Hepatocyte (in vitro differentiated cells): ENCODE data around the gene WDR1. TPM values are rescaled to one million over a fixed set of nuclear protein-coding genes. Genes with fewer than 3 reads are reported as not detected.

Experiments
- DNase-seq: peaks from one replicate; pipeline ENCODE4 v3.0.0-alpha.2; 2016; ENCODE audit warnings: low spot score
- H2AFZ ChIP-seq: fragments of 200-600 bp; sonication (generic); 2 replicates; pipeline ENCODE4 v1.6.0; 2016; ENCODE audit warnings: antibody characterized with exemption, mild to moderate bottlenecking
- H3K27ac ChIP-seq: fragments of 200-600 bp; sonication (generic); 2 replicates; pipeline ENCODE4 v1.5.1; 2016; ENCODE audit warnings: mild to moderate bottlenecking
- H3K27me3 ChIP-seq: fragments of 200-600 bp; sonication (generic); 2 replicates; pipeline ENCODE4 v1.6.1; 2016
- H3K36me3 ChIP-seq: fragments of 200-600 bp; sonication (generic); replicated peaks from 2 replicates; pipeline ENCODE4 v1.5.1; 2016; ENCODE audit warnings: low read depth; ENCODE audit not compliant: insufficient read depth
- H3K4me1 ChIP-seq: fragments of 200-600 bp; sonication (generic); 2 replicates; pipeline ENCODE4 v1.5.1; 2016; ENCODE audit warnings: mild to moderate bottlenecking, moderate library complexity; ENCODE audit not compliant: insufficient read depth
- H3K4me2 ChIP-seq: fragments of 200-600 bp; sonication (generic); 2 replicates; pipeline ENCODE4 v1.6.0; 2016
- H3K4me3 ChIP-seq: fragments of 200-600 bp; sonication (generic); 2 replicates; pipeline ENCODE4 v1.5.1; 2016; ENCODE audit warnings: mild to moderate bottlenecking
- H3K79me2 ChIP-seq: fragments of 200-600 bp; sonication (generic); 2 replicates; pipeline ENCODE4 v1.6.0; 2017; ENCODE audit warnings: mild to moderate bottlenecking
- H3K9me2 ChIP-seq: fragments of 200-600 bp; sonication (generic); replicated peaks from 2 replicates; pipeline ENCODE4 v1.6.0; 2017; ENCODE audit warnings: mild to moderate bottlenecking; ENCODE audit not compliant: insufficient read depth
- H3K9me3 ChIP-seq: fragments of 200-600 bp; sonication (generic); 2 replicates; pipeline ENCODE4 v1.5.1; 2016; ENCODE audit warnings: low read depth, mild to moderate bottlenecking
- H4K20me1 ChIP-seq: fragments of 200-600 bp; sonication (generic); 2 replicates; pipeline ENCODE4 v1.6.0; 2016; ENCODE audit warnings: mild to moderate bottlenecking; ENCODE audit not compliant: insufficient read depth, poor library complexity, severe bottlenecking
- CTCF ChIP-seq: fragments of 200-600 bp; sonication (generic); IDR thresholded peaks from 2 replicates; pipeline ENCODE4 v1.5.1; 2016; ENCODE audit warnings: antibody characterized with exemption, mild to moderate bottlenecking; ENCODE audit not compliant: poor library complexity
- EZH2 ChIP-seq: fragments of 200-600 bp; sonication (generic); IDR thresholded peaks from 2 replicates; pipeline ENCODE4 v1.6.1; 2016; ENCODE audit warnings: antibody characterized with exemption, mild to moderate bottlenecking, borderline replicate concordance
- EZH2phosphoT487 ChIP-seq: fragments of 200-600 bp; sonication (generic); IDR thresholded peaks from one replicate; pipeline ENCODE4 v1.6.1; 2018; ENCODE audit warnings: antibody characterized with exemption, mild to moderate bottlenecking, low read depth, moderate library complexity; ENCODE audit not compliant: unreplicated experiment, severe bottlenecking
- WGBS: methylation state at CpG from one replicate; pipeline ENCODE4 v1.1.6; 2016; ENCODE audit warnings: low lambda C conversion rate; ENCODE audit errors: missing lambda C conversion rate; 5-methylcytosine and 5-hydroxymethylcytosine counted together
- polyA plus RNA-seq: library from polyadenylated mRNA; unstranded; fragments of >200 nt; fragmentation: Nextera tagmentation; extraction: Ambion mirVana; gene quantifications from 2 replicates; pipeline ENCODE4 v1.2.1, GENCODE V29; 2016
- total RNA-seq: library from RNA; depleted of rRNA; stranded (reverse); fragments of >200 nt; gene quantifications from 2 replicates; pipeline ENCODE4 v1.2.3, GENCODE V29; 2014

Gene WDR1
- total and polyA plus RNA-seq, 2 experiments from 2014 or later, result 176 to 179 TPM

DNA sequence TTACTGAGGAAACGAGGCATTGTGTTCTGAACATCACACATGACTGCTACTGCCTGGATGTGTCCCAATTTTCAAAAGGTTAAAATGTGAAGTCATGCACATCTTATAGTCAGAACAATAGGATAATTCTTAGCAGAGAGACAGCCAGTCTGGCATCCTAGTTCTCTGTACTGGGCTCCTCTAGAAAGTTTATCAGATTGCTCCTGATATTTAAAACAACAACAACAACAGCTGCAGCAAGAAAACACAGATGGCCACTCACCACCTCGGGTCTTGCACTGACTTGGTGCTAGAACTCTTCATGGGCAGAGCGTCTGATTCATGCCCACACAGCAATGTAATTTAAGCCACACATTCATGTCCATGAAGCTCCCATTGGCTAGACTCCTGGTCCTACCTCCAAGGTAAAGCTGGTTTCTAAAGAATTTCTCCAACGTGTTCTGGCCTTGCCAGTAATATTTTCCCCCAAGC is 62.0 kb downstream of the WDR1 start:
- H3K4me2 ChIP-seq, result no peak overlapping the region
- no peak overlapping the region for H3K4me3 ChIP-seq
- no peaks in the 10 kb centered on the region for H3K9me3 ChIP-seq
- peaks cover 9% of the 10 kb centered on the region for H3K4me1 ChIP-seq
- no peak for TF ChIP-seq EZH2
- TF ChIP-seq CTCF, result no peak
- no peak for TF ChIP-seq EZH2phosphoT487
- WGBS, result 79% methylated on average over 4 of the region's 4 CpGs
- no peaks in the 10 kb centered on the region for H4K20me1 ChIP-seq
- no peak overlapping the region for H2AFZ ChIP-seq
- no peaks in the 10 kb centered on the region for H3K36me3 ChIP-seq
- DNase-seq, result no peak
- no peaks in the 10 kb centered on the region for H3K79me2 ChIP-seq
- no peak overlapping the region for H3K27ac ChIP-seq
- H3K9me2 ChIP-seq, result no peaks in the 10 kb centered on the region
- H3K27me3 ChIP-seq, result no peaks in the 10 kb centered on the region

DNA sequence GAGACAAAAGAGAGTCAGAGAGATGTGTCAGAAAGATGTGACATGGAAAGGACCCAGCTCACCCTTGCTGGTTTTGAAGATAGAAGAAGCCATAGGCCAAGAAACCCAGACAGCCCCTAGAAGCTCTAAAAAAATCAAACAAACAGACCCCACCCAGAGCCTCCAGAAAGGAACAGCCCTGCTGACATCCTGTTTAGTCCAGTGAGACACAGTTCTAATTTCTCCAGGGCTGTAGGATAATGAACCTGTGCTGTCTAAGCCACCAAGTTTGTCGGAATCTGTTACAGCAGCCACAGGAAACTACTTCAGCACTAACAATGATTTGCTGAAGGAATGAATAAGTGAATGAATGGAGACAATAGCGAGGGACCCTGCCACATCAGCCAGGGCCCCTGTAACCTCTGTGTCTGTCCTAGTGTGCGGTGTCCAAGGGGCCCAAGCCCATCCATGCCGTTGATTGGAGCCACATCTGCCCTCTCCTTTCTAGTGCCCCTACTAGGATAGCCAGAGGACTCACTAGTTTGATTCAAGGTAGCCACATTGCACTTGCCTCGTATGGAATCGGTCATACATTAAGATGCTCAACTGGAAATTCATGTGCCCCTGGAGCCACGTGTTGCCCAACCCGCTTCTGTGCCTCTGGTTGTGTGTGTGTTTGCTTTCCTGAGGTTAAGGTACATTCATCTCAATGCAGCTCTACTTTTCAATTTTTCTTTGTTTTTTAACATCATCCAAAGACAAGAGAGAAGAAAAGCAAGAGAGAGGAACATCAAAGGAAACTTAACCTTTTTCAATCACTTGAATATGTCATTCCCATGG is 62.8 kb downstream of the WDR1 start:
- Histone ChIP-seq H2AFZ (no peak overlapping the region), H3K27ac (no peak overlapping the region), H4K20me1 (no peaks in the 10 kb centered on the region), H3K4me3 (no peak overlapping the region), H3K4me1 (peaks cover 10% of the 10 kb centered on the region), H3K9me2 (no peaks in the 10 kb centered on the region), H3K27me3 (no peaks in the 10 kb centered on the region), H3K9me3 (no peaks in the 10 kb centered on the region), H3K36me3 (no peaks in the 10 kb centered on the region), H3K79me2 (no peaks in the 10 kb centered on the region), H3K4me2 (no peak overlapping the region)
- TF ChIP-seq EZH2phosphoT487 (no peak), EZH2 (no peak), CTCF (no peak)
- no peak for DNase-seq
- WGBS, result 89% methylated on average over 8 of the region's 8 CpGs

GRCh38 chr4:10051517-10052135 is 65.0 kb downstream of the WDR1 start:
- no peaks in the 10 kb centered on the region for H3K9me2 ChIP-seq
- no peak overlapping the region for H3K4me3 ChIP-seq
- H3K27ac ChIP-seq, result no peak overlapping the region
- DNase-seq, result no peak
- no peaks in the 10 kb centered on the region for H3K79me2 ChIP-seq
- no peaks in the 10 kb centered on the region for H3K9me3 ChIP-seq
- peaks cover 10% of the 10 kb centered on the region for H3K4me1 ChIP-seq
- TF ChIP-seq EZH2 (no peak), CTCF (no peak), EZH2phosphoT487 (no peak)
- 72% methylated on average over 11 of the region's 11 CpGs for WGBS
- H3K27me3 ChIP-seq, result no peaks in the 10 kb centered on the region
- no peak overlapping the region for H2AFZ ChIP-seq
- H3K36me3 ChIP-seq, result no peaks in the 10 kb centered on the region
- no peaks in the 10 kb centered on the region for H4K20me1 ChIP-seq
- no peak overlapping the region for H3K4me2 ChIP-seq
